MM.1S (cell line): Measurements from ENCODE around the gene SUPT4H1.

Experiments
- DNase-seq: peaks from one replicate; pipeline ENCODE4 v3.0.0-alpha.2; 2015
- H2AFZ ChIP-seq: fragments of 300-600 bp; sonication (generic); 2 replicates; pipeline ENCODE4 v1.6.0; 2016; ENCODE audit warnings: antibody characterized with exemption, low read length
- H3F3A ChIP-seq: fragments of 300-600 bp; sonication (generic); 2 replicates; pipeline ENCODE4 v1.6.1; 2016; ENCODE audit warnings: mild to moderate bottlenecking, antibody characterized with exemption, low read length, moderate library complexity, mixed read lengths; ENCODE audit not compliant: insufficient read depth
- H3K27ac ChIP-seq: fragments of 300-600 bp; sonication (generic); 2 replicates; pipeline ENCODE4 v1.5.1; 2016; ENCODE audit warnings: mild to moderate bottlenecking, low read length
- H3K27me3 ChIP-seq: fragments of 300-600 bp; sonication (generic); replicated peaks from 2 replicates; pipeline ENCODE4 v1.6.0; 2016; ENCODE audit warnings: low read length; ENCODE audit not compliant: insufficient read depth
- H3K36me3 ChIP-seq: fragments of 300-600 bp; sonication (generic); replicated peaks from 2 replicates; pipeline ENCODE4 v1.6.1; 2016; ENCODE audit warnings: mild to moderate bottlenecking, low read length, mixed read lengths; ENCODE audit not compliant: insufficient read depth
- H3K4me1 ChIP-seq: fragments of 300-600 bp; sonication (generic); 2 replicates; pipeline ENCODE4 v1.6.1; 2016; ENCODE audit warnings: low read length, mixed read lengths
- H3K4me2 ChIP-seq: fragments of 300-600 bp; sonication (generic); 2 replicates; pipeline ENCODE4 v1.6.0; 2016; ENCODE audit warnings: low read depth, low read length
- H3K4me3 ChIP-seq: fragments of 300-600 bp; sonication (generic); 2 replicates; pipeline ENCODE4 v1.5.1; 2016; ENCODE audit warnings: low read length, mixed read lengths
- H3K79me2 ChIP-seq: fragments of 300-600 bp; sonication (generic); 2 replicates; pipeline ENCODE4 v1.6.1; 2016; ENCODE audit warnings: mixed run types, low read length, mixed read lengths
- H3K9ac ChIP-seq: fragments of 300-600 bp; sonication (generic); 2 replicates; pipeline ENCODE4 v1.6.1; 2016; ENCODE audit warnings: low read length, mixed read lengths
- H3K9me2 ChIP-seq: fragments of 300-600 bp; sonication (generic); replicated peaks from 2 replicates; pipeline ENCODE4 v1.6.1; 2016; ENCODE audit warnings: mild to moderate bottlenecking, low read length, mixed read lengths; ENCODE audit not compliant: insufficient read depth
- H3K9me3 ChIP-seq: fragments of 300-600 bp; sonication (generic); replicated peaks from 2 replicates; pipeline ENCODE4 v1.6.1; 2016; ENCODE audit warnings: mild to moderate bottlenecking, low read length, mixed read lengths; ENCODE audit not compliant: insufficient read depth
- H4K20me1 ChIP-seq: fragments of 300-600 bp; sonication (generic); 2 replicates; pipeline ENCODE4 v1.6.1; 2016; ENCODE audit warnings: mild to moderate bottlenecking, low read length, moderate library complexity, mixed read lengths; ENCODE audit not compliant: insufficient read depth
- CTCF ChIP-seq: fragments of 300-600 bp; sonication (generic); IDR thresholded peaks from 2 replicates; pipeline ENCODE4 v1.5.1; 2016; ENCODE audit warnings: antibody characterized with exemption, low read length, mixed read lengths
- EZH2 ChIP-seq: fragments of 300-600 bp; sonication (generic); optimal IDR thresholded peaks from 2 replicates; pipeline ENCODE3; 2017; ENCODE audit warnings: low read depth, mild to moderate bottlenecking, antibody characterized with exemption, low read length, mixed read lengths
- EZH2phosphoT487 ChIP-seq: fragments of 300-600 bp; sonication (generic); IDR thresholded peaks from 2 replicates; pipeline ENCODE4 v1.6.1; 2018; ENCODE audit warnings: antibody characterized with exemption, low read length

Gene SUPT4H1

GRCh38 chr17:58354541-58355216 lies 2.7 kb upstream of the SUPT4H1 start:
- no peak overlapping the region for H3K4me3 ChIP-seq
- no peak overlapping the region for H3K27ac ChIP-seq
- DNase-seq: no peak
- H4K20me1 ChIP-seq: no peaks in the 10 kb centered on the region
- peaks cover 19% of the 10 kb centered on the region for H3F3A ChIP-seq
- peaks cover 15% of the 10 kb centered on the region; the same call in 1 of the 2 replicates for H3K4me1 ChIP-seq
- H3K79me2 ChIP-seq: peaks cover 20% of the 10 kb centered on the region
- H3K4me2 ChIP-seq: no peak overlapping the region
- H3K36me3 ChIP-seq: peaks cover 1% of the 10 kb centered on the region
- H2AFZ ChIP-seq: no peak overlapping the region
- TF ChIP-seq EZH2phosphoT487: no peak
- no peak for TF ChIP-seq EZH2
- H3K9me2 ChIP-seq: no peaks in the 10 kb centered on the region
- no peak overlapping the region for H3K9ac ChIP-seq
- H3K9me3 ChIP-seq: no peaks in the 10 kb centered on the region
- H3K27me3 ChIP-seq: no peaks in the 10 kb centered on the region

- DNase-seq: no peak
- Histone ChIP-seq H2AFZ (peak overlapping the region; percentile 75), H4K20me1 (no peaks in the 10 kb centered on the region), H3K79me2 (peaks cover 32% of the 10 kb centered on the region), H3K9me3 (no peaks in the 10 kb centered on the region), H3F3A (peaks cover 19% of the 10 kb centered on the region), H3K27me3 (no peaks in the 10 kb centered on the region), H3K36me3 (peaks cover 9% of the 10 kb centered on the region), H3K4me1 (peaks cover 15% of the 10 kb centered on the region; the same call in 1 of the 2 replicates), H3K9me2 (no peaks in the 10 kb centered on the region), H3K27ac (peak overlapping the region; percentile 79; the same call in 1 of the 2 replicates), H3K4me3 (peak overlapping the region; percentile 84), H3K9ac (peak overlapping the region; percentile 90; the same call in 1 of the 2 replicates), H3K4me2 (peak overlapping the region; percentile 91)
- TF ChIP-seq EZH2phosphoT487 (no peak), CTCF (no peak), EZH2 (no peak)
These were observed 1.4 kb upstream of the SUPT4H1 start for GRCh38 chr17:58353389-58353825.

- peak overlapping the region; percentile 90 for H3K9ac ChIP-seq
- H3K4me2 ChIP-seq: peak overlapping the region; percentile 91
- H3K4me3 ChIP-seq: peak overlapping the region; percentile 84
- no peaks in the 10 kb centered on the region for H4K20me1 ChIP-seq
- H3K9me3 ChIP-seq: no peaks in the 10 kb centered on the region
- TF ChIP-seq EZH2 (no peak), CTCF (no peak), EZH2phosphoT487 (no peak)
- H3F3A ChIP-seq: peaks cover 19% of the 10 kb centered on the region
- H3K9me2 ChIP-seq: no peaks in the 10 kb centered on the region
- no peaks in the 10 kb centered on the region for H3K27me3 ChIP-seq
- peak overlapping the region; percentile 75 for H2AFZ ChIP-seq
- DNase-seq: peak; percentile 49
- H3K4me1 ChIP-seq: peaks cover 15% of the 10 kb centered on the region; the same call in 1 of the 2 replicates
- H3K79me2 ChIP-seq: peaks cover 38% of the 10 kb centered on the region
- H3K27ac ChIP-seq: peak overlapping the region; percentile 79
- H3K36me3 ChIP-seq: peaks cover 10% of the 10 kb centered on the region
These were observed 791 bp upstream of the SUPT4H1 start for GRCh38 chr17:58352596-58353388.
